AG04449 (cell line): ENCODE measurements around the gene ACOX1.
"Not testable (repeated sequence)": the region's sequence is repeated elsewhere in the genome, so short reads cannot be mapped to it uniquely, and the experiment has no call there.

Experiments used
- CTCF ChIA-PET: fragments of 350-600 bp; formaldehyde crosslinking; extraction: SDS; loops from one replicate; lab custom pipeline; 2021; ENCODE audit warnings: antibody characterized with exemption; lab: Yijun Ruan, JAX
- POLR2A ChIA-PET: fragments of 400-600, 350-600 bp; formaldehyde crosslinking; extraction: SDS; loops from one replicate; lab custom pipeline; 2020; ENCODE audit warnings: antibody characterized with exemption, inconsistent platforms; lab: Yijun Ruan, JAX
- DNase-seq: peaks from one replicate; pipeline ENCODE4 v3.0.0-alpha.2; 2010; ENCODE audit warnings: low read depth, low spot score
- H3K4me3 ChIP-seq: 2 replicates; pipeline ENCODE4 v1.5.1; 2011; ENCODE audit warnings: low read depth, mild to moderate bottlenecking, control low read depth, low read length
- TF ChIP-seq, protein P1 (sequence below): IDR thresholded peaks from one replicate; pipeline ENCODE4 v1.5.1; 2011; ENCODE audit warnings: mild to moderate bottlenecking, moderate library complexity, low read length, control low read depth, inconsistent platforms; ENCODE audit not compliant: insufficient read depth; ENCODE audit errors: missing control alignments

ACOX1 gene

DNA sequence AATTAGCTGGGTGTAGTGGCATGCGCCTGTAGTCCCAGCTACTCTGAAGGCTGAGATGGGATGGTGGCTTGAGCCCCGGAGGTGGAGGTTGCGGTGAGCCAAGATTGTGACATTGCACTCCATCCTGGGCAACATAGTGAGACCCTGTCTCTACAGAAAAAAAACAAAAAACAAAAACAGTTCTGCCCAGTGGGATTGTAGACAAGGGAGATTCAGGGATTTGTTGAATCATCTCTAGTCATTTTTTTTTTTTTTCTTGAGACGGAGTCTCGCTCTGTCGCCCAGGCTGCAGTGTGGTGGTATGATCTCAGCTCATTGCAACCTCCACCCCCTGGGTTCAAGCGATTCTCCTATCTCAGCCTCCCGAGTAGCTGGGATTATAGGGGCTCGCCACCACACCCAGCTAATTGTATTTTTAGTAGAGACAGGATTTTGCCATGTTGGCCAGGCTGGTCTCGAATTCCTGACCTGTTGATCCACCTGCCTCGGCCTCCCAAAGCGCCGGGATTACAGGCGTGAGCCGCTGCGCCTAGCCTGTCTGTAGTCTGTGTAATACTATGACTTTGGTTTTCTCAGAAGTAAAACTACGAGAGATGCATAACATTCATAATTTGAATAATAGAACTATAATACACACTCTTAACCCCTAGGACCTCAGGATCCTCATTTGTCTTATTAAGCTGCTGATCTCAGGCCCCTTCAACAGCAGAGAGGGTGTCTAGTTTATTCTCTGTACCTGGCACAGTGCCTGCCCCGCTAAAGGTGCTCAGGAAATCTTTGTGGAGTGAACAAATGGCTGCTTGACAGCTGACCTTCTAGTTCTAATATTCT lies 1.4 kb upstream of the ACOX1 start:
- ChIA-PET CTCF (interaction anchor here (0.7 to 2.3 kb wide), 6 partner anchors 20 to 75 kb away, joined by 3 to 11 read pairs (median 4); partner anchors contain the start of gene CDK3), POLR2A (interaction anchor here (1.0 kb wide), 1 partner anchor 39 kb away, joined by 3 read pairs; the partner anchor contains the start of gene FBF1)
- TF ChIP-seq, protein P1, sequence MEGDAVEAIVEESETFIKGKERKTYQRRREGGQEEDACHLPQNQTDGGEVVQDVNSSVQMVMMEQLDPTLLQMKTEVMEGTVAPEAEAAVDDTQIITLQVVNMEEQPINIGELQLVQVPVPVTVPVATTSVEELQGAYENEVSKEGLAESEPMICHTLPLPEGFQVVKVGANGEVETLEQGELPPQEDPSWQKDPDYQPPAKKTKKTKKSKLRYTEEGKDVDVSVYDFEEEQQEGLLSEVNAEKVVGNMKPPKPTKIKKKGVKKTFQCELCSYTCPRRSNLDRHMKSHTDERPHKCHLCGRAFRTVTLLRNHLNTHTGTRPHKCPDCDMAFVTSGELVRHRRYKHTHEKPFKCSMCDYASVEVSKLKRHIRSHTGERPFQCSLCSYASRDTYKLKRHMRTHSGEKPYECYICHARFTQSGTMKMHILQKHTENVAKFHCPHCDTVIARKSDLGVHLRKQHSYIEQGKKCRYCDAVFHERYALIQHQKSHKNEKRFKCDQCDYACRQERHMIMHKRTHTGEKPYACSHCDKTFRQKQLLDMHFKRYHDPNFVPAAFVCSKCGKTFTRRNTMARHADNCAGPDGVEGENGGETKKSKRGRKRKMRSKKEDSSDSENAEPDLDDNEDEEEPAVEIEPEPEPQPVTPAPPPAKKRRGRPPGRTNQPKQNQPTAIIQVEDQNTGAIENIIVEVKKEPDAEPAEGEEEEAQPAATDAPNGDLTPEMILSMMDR, result no peak
- DNase-seq, result no peak
- H3K4me3 ChIP-seq, result peak overlapping the region; percentile 89

DNA sequence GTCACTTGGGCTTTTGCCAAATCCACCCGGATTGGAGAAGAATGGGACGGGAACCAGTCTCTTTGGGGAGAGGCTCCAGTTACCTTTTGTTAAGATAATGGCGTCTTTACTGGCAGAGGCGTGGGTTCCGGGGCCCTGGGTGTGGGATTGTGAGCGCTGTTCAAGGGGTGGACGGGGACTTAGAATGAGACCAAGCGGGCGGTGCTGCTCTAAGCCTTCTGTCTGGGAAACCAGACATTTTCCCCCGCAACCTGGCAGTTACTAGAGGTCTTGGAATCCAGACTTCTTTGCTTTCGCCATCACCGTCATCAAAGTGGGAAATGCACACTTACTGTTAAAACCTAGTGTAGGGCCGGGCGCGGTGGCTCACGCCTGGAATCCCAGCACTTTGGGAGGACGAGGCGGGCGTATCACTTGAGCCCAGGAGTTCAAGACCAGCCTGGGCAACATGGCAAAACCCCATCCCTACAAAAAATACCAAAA lies 780 bp upstream of the ACOX1 start:
- ChIA-PET POLR2A (interaction anchor here (1.0 kb wide), 1 partner anchor 39 kb away, joined by 3 read pairs; the partner anchor contains the start of gene FBF1), CTCF (interaction anchor here (1.4 to 2.3 kb wide), 3 partner anchors 26 to 34 kb away, joined by 5 to 11 read pairs (median 9); no protein-coding TSS in a partner anchor)
- H3K4me3 ChIP-seq, result peak overlapping the region; percentile 89
- DNase-seq, result no peak
- TF ChIP-seq, protein P1, result no peak

DNA sequence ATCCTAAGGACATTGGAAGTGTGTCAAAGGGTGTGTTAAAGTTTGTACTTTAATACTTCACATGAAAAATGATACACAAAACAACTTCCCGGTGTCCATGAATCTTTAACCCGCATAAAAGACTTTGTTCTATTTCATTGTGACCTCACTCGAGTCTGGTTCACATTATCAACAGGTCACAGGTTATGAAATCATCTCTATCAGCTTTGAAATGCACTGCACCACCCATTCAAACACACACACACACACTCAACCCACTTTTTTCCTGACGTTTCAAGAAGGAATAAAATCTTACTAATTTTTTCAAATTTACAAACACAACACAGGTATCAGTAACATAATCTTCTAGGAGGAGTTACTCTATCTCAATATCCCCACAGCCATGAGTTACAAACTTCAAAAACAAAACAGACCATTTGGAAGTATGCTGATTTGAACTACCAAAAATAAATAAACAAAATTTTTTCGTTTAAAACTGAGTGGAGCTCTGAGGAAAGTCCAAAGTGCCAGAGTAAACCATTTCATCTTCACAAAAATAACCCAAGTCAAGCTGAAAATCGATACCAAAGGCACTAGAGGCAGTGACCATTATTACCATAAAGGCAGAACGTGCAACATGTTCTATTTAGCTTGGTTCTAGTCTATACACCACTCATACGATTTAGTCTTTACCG lies 2.7 kb downstream of the ACOX1 start:
- no peak for DNase-seq
- no peak overlapping the region for H3K4me3 ChIP-seq
- ChIA-PET POLR2A (no interaction called here), CTCF (interaction anchor here (1.0 to 1.4 kb wide), 5 partner anchors 9 to 38 kb away, joined by 3 to 5 read pairs (median 4); no protein-coding TSS in a partner anchor)
- TF ChIP-seq, protein P1, result no peak

DNA sequence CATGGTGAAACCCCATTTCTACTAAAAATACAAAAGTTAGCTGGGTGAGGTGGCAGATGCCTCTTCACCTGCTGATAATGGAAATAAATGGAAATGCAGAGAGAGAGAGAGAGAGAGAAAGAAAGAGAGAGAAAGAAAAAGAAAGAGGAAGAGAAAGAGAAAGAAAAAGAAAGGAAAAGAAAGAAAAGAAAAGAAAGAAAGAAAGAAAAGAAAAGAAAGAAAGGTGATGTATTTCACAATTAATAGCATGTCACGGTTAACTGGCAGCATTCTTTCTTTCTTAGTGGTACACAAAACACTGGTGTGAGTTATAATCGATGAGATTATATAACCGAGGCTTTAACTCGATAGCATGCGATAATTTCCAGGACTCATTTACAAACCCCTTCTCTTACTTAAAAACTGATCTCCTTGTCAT lies 3.2 kb downstream of the ACOX1 start:
- no peak for DNase-seq
- CTCF ChIA-PET, result interaction anchor here (1.4 kb wide), 1 partner anchor 38 kb away, joined by 5 read pairs; no protein-coding TSS in a partner anchor
- TF ChIP-seq, protein P1, result no peak
- POLR2A ChIA-PET, result no interaction called here
- H3K4me3 ChIP-seq, result no peak overlapping the region

DNA sequence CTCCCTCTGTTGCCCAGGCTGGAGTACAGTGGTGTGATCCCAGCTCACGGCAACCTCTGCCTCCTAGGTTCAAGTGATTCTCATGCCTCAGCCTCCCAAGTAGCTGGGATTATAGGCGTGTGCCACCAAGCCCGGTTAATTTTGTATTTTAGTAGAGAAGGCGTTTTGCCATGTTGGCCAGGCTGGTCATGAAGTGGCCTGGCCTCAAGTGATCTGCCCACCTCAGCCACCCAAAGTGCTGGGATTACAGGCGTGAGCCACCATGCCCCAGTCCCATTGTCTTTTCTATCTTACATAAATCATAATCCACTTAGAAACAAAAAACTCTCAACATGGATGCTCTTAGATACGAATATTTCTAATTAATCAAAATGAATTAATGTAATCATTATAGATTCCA lies 3.8 kb downstream of the ACOX1 start:
- H3K4me3 ChIP-seq, CTCF ChIA-PET, POLR2A ChIA-PET: not testable (repeated sequence)

DNA sequence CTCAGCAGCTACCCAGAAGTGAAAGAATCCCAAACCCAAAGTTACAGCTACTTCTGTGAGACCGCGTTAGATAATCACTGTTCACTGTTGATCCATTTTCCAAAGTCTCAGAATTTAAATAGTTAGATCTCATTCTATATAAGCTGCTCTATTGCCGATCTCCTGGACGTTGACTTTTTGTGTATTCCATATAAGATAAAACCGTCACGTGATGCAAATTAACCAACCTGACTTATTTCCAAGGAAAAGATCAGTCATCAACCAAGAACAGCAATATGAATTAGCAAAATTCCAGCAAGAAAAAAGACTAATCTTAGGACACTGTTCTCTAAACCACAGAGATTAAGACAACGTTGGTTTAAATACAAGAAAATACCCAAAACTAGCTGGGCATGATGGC lies 8.3 kb downstream of the ACOX1 start:
- TF ChIP-seq, protein P1, result no peak
- ChIA-PET CTCF (no interaction called here), POLR2A (no interaction called here)
- H3K4me3 ChIP-seq, result no peak overlapping the region
- no peak for DNase-seq

More for the DNA sequence above, 3.8 kb downstream of the ACOX1 start:
- not testable (repeated sequence) for DNase-seq
